Left renal cortex interstitium (tissue), 4 donors: Measurements from ENCODE around the gene LRP1B. TPM values are rescaled to one million over a fixed set of nuclear protein-coding genes. Genes with fewer than 3 reads are reported as not detected.
"Not testable (repeated sequence)": the region's sequence is repeated elsewhere in the genome, so short reads cannot be mapped to it uniquely, and the experiment has no call there.

Experiments used
- DNase-seq, 4 donors: peaks; one replicate each; pipeline ENCODE4 v3.0.0-alpha.2; 2013; ENCODE audit warnings: low read depth in 4 of 4, low spot score in 2 of 4, missing footprints in 1 of 4
- polyA plus RNA-seq, 4 donors: library from polyadenylated mRNA; unstranded; fragments of 120-200 nt; gene quantifications; one replicate each; pipeline ENCODE4 v1.2.1, GENCODE V29; 2013; ENCODE audit not compliant: insufficient read length in 4 of 4

Gene LRP1B
- polyA plus RNA-seq, 4 donors: 0.82 to 0.99 (median 0.93) TPM

- no peak for DNase-seq
Observed at GRCh38 chr2:140998017-140998416, 1132.8 kb downstream of the LRP1B start.

GRCh38 chr2:140994856-140995255 lies 1136.0 kb downstream of the LRP1B start:
- no peak for DNase-seq

GRCh38 chr2:140990416-140990815 lies 1140.4 kb downstream of the LRP1B start:
- DNase-seq: no peak

GRCh38 chr2:140988597-140988996 lies 1142.2 kb downstream of the LRP1B start:
- DNase-seq: no peak

- no peak for DNase-seq
Observed at GRCh38 chr2:140986456-140986855, 1144.4 kb downstream of the LRP1B start.

- DNase-seq: no peak
Observed at GRCh38 chr2:140975237-140975636, 1155.6 kb downstream of the LRP1B start.

GRCh38 chr2:140972724-140973123 lies 1158.1 kb downstream of the LRP1B start:
- DNase-seq: no peak

- not testable (repeated sequence) for DNase-seq
Observed at GRCh38 chr2:140964324-140964723, 1166.5 kb downstream of the LRP1B start.

- no peak for DNase-seq
Observed at GRCh38 chr2:140949932-140950331, 1180.9 kb downstream of the LRP1B start.

GRCh38 chr2:140947236-140947635 lies 1183.6 kb downstream of the LRP1B start:
- DNase-seq: no peak

- DNase-seq: no peak
Observed at GRCh38 chr2:140943867-140944266, 1186.9 kb downstream of the LRP1B start.

- no peak for DNase-seq
Observed at GRCh38 chr2:140942284-140942683, 1188.5 kb downstream of the LRP1B start.

- no peak for DNase-seq
Observed at GRCh38 chr2:140929849-140930248, 1201.0 kb downstream of the LRP1B start.

- no peak for DNase-seq
Observed at GRCh38 chr2:140918426-140918825, 1212.4 kb downstream of the LRP1B start.

- DNase-seq: no peak
Observed at GRCh38 chr2:140916410-140916809, 1214.4 kb downstream of the LRP1B start.

- no peak for DNase-seq
Observed at GRCh38 chr2:140910683-140911082, 1220.1 kb downstream of the LRP1B start.

- DNase-seq: peak in 1 of 4 donors; percentile 3
Observed at GRCh38 chr2:140905083-140905781, 1225.6 kb downstream of the LRP1B start.

- no peak for DNase-seq
Observed at GRCh38 chr2:140895378-140895777, 1235.4 kb downstream of the LRP1B start.

- no peak for DNase-seq
Observed at GRCh38 chr2:140893685-140894084, 1237.1 kb downstream of the LRP1B start.

- DNase-seq: no peak
Observed at GRCh38 chr2:140892911-140893637, 1237.7 kb downstream of the LRP1B start.

GRCh38 chr2:140892436-140892835 lies 1238.4 kb downstream of the LRP1B start:
- no peak for DNase-seq

GRCh38 chr2:140891614-140892212 lies 1239.1 kb downstream of the LRP1B start:
- DNase-seq: no peak
